Effector memory CD8-positive, alpha-beta T cell (primary cell): ENCODE measurements around the gene BCORL1.

Experiments
- ATAC-seq: fragments of 150-1000 bp; cut with Tn5 transposase; replicated peaks from 2 replicates; pipeline ENCODE4 v1.10.0; 2021; ENCODE audit warnings: mild to moderate bottlenecking, moderate library complexity
- DNase-seq, 3 experiments: peaks; one replicate each; pipeline ENCODE4 v3.0.0; 2021
- H3K27ac Mint-ChIP-seq, 2 donors: one replicate each; pipeline ENCODE4 v1.8.0; 2022; ENCODE audit warnings: mild to moderate bottlenecking in 2 of 2, mixed read lengths in 2 of 2, moderate library complexity in 2 of 2
- H3K27me3 Mint-ChIP-seq, 2 donors: one replicate each; pipeline ENCODE4 v1.8.0; 2022; ENCODE audit warnings: mixed read lengths in 2 of 2
- H3K36me3 Mint-ChIP-seq: one replicate; pipeline ENCODE4 v1.8.0; 2022; ENCODE audit warnings: mild to moderate bottlenecking, moderate library complexity, mixed read lengths; ENCODE audit not compliant: insufficient read depth
- H3K4me1 Mint-ChIP-seq, 2 donors: one replicate each; pipeline ENCODE4 v1.8.0; 2022; ENCODE audit warnings: low read depth in 2 of 2, mixed read lengths in 2 of 2
- H3K4me3 Mint-ChIP-seq, 2 donors: one replicate each; pipeline ENCODE4 v1.8.0; 2022; ENCODE audit warnings: mild to moderate bottlenecking in 2 of 2, mixed read lengths in 2 of 2, moderate library complexity in 2 of 2
- H3K9me3 Mint-ChIP-seq, 2 donors: one replicate each; pipeline ENCODE4 v1.8.0; 2022; ENCODE audit warnings: mixed read lengths in 2 of 2

The BCORL1 gene

GRCh38 chrX:129980540-129981199 is 1.8 kb upstream of the BCORL1 start:
- peaks cover 6% of the 10 kb centered on the region for H3K36me3 Mint-ChIP-seq
- no peak for ATAC-seq
- H3K4me1 Mint-ChIP-seq, result peaks cover 15 to 19% of the 10 kb centered on the region in 2 donors
- H3K27me3 Mint-ChIP-seq, result no peaks in the 10 kb centered on the region
- no peak for DNase-seq
- H3K27ac Mint-ChIP-seq, result no peak overlapping the region
- H3K9me3 Mint-ChIP-seq, result no peaks in the 10 kb centered on the region
- no peak overlapping the region for H3K4me3 Mint-ChIP-seq

- Mint-ChIP-seq H3K36me3 (peaks cover 6% of the 10 kb centered on the region), H3K9me3 (no peaks in the 10 kb centered on the region), H3K4me3 (no peak overlapping the region), H3K4me1 (peaks cover 15 to 19% of the 10 kb centered on the region in 2 donors), H3K27me3 (no peaks in the 10 kb centered on the region), H3K27ac (no peak overlapping the region)
- DNase-seq (no peak), ATAC-seq (no peak)
These were observed 1.3 kb upstream of the BCORL1 start for GRCh38 chrX:129981200-129981553.

- Mint-ChIP-seq H3K36me3 (peaks cover 6% of the 10 kb centered on the region), H3K27me3 (no peaks in the 10 kb centered on the region), H3K4me3 (no peak overlapping the region), H3K9me3 (no peaks in the 10 kb centered on the region), H3K27ac (no peak overlapping the region), H3K4me1 (peaks cover 15 to 19% of the 10 kb centered on the region in 2 donors)
- DNase-seq (no peak), ATAC-seq (no peak)
These were observed 609 bp upstream of the BCORL1 start for GRCh38 chrX:129981752-129982299.

- DNase-seq (no peak), ATAC-seq (no peak)
- H3K4me1 Mint-ChIP-seq, result peaks cover 15 to 20% of the 10 kb centered on the region in 2 donors
- no peak overlapping the region for H3K4me3 Mint-ChIP-seq
- H3K36me3 Mint-ChIP-seq, result peaks cover 6% of the 10 kb centered on the region
- H3K9me3 Mint-ChIP-seq, result no peaks in the 10 kb centered on the region
- H3K27ac Mint-ChIP-seq, result no peak overlapping the region
- no peaks in the 10 kb centered on the region for H3K27me3 Mint-ChIP-seq
These were observed 1.2 kb downstream of the BCORL1 start for GRCh38 chrX:129983575-129984110.

GRCh38 chrX:129984111-129984958 is 1.9 kb downstream of the BCORL1 start:
- ATAC-seq, result peak; percentile 8
- peaks cover 6% of the 10 kb centered on the region for H3K36me3 Mint-ChIP-seq
- H3K9me3 Mint-ChIP-seq, result no peaks in the 10 kb centered on the region
- peak overlapping the region in 1 of 2 donors; percentile 87 for H3K4me3 Mint-ChIP-seq
- H3K27me3 Mint-ChIP-seq, result no peaks in the 10 kb centered on the region
- peak in 1 of 3 experiments; percentile 29 for DNase-seq
- peak overlapping the region in 1 of 2 donors; percentile 65 for H3K27ac Mint-ChIP-seq
- H3K4me1 Mint-ChIP-seq, result peaks cover 12 to 16% of the 10 kb centered on the region in 2 donors

GRCh38 chrX:129987871-129988270 is 5.4 kb downstream of the BCORL1 start:
- Mint-ChIP-seq H3K4me1 (peaks cover 6 to 16% of the 10 kb centered on the region in 2 donors), H3K27ac (no peak overlapping the region), H3K9me3 (no peaks in the 10 kb centered on the region), H3K4me3 (no peak overlapping the region), H3K27me3 (no peaks in the 10 kb centered on the region), H3K36me3 (peaks cover 3% of the 10 kb centered on the region)
- DNase-seq, result no peak
- no peak for ATAC-seq

- Mint-ChIP-seq H3K27me3 (no peaks in the 10 kb centered on the region), H3K27ac (no peak overlapping the region), H3K4me1 (peaks cover 0 to 6% of the 10 kb centered on the region in 2 donors), H3K4me3 (no peak overlapping the region), H3K9me3 (no peaks in the 10 kb centered on the region), H3K36me3 (peaks cover 10% of the 10 kb centered on the region)
- no peak for ATAC-seq
- DNase-seq, result no peak
These were observed 9.7 kb downstream of the BCORL1 start for GRCh38 chrX:129992181-129992580.

GRCh38 chrX:129996120-129996519 is 13.7 kb downstream of the BCORL1 start:
- H3K27ac Mint-ChIP-seq, result no peak overlapping the region
- DNase-seq, result no peak

GRCh38 chrX:129997086-129997485 is 14.7 kb downstream of the BCORL1 start:
- Mint-ChIP-seq H3K27me3 (no peaks in the 10 kb centered on the region), H3K9me3 (no peaks in the 10 kb centered on the region), H3K4me1 (peaks cover 8 to 9% of the 10 kb centered on the region in 2 donors), H3K36me3 (peaks cover 6% of the 10 kb centered on the region), H3K4me3 (no peak overlapping the region), H3K27ac (peak overlapping the region in 1 of 2 donors; percentile 54)
- ATAC-seq (no peak), DNase-seq (no peak)

More at GRCh38 chrX:129996120-129996519, 13.7 kb downstream of the BCORL1 start:
- H3K4me1 Mint-ChIP-seq, result peaks cover 0 to under 1% of the 10 kb centered on the region in 2 donors
- no peak overlapping the region for H3K4me3 Mint-ChIP-seq
- peaks cover 6% of the 10 kb centered on the region for H3K36me3 Mint-ChIP-seq
- ATAC-seq, result no peak
- H3K9me3 Mint-ChIP-seq, result no peaks in the 10 kb centered on the region
- H3K27me3 Mint-ChIP-seq, result no peaks in the 10 kb centered on the region

- Mint-ChIP-seq H3K27me3 (no peaks in the 10 kb centered on the region), H3K9me3 (no peaks in the 10 kb centered on the region), H3K4me1 (peaks cover 9 to 13% of the 10 kb centered on the region in 2 donors), H3K4me3 (no peak overlapping the region), H3K27ac (no peak overlapping the region), H3K36me3 (peaks cover 6% of the 10 kb centered on the region)
- ATAC-seq, result no peak
- no peak for DNase-seq
These were observed 15.6 kb downstream of the BCORL1 start for GRCh38 chrX:129998021-129998420.

GRCh38 chrX:130001893-130002292 is 19.5 kb downstream of the BCORL1 start:
- Mint-ChIP-seq H3K4me1 (peaks cover 13% of the 10 kb centered on the region in 2 donors), H3K27me3 (no peaks in the 10 kb centered on the region), H3K9me3 (no peaks in the 10 kb centered on the region), H3K27ac (peak overlapping the region; percentile 72 to 83), H3K4me3 (no peak overlapping the region), H3K36me3 (peaks cover 10% of the 10 kb centered on the region)
- no peak for ATAC-seq
- no peak for DNase-seq

- Mint-ChIP-seq H3K27ac (peak overlapping the region in 1 of 2 donors; percentile 83), H3K4me1 (peaks cover 13% of the 10 kb centered on the region in 2 donors), H3K9me3 (no peaks in the 10 kb centered on the region), H3K36me3 (peaks cover 10% of the 10 kb centered on the region), H3K27me3 (no peaks in the 10 kb centered on the region), H3K4me3 (no peak overlapping the region)
- no peak for DNase-seq
- ATAC-seq, result no peak
These were observed 20.1 kb downstream of the BCORL1 start for GRCh38 chrX:130002541-130002940.

- ATAC-seq (no peak), DNase-seq (no peak)
- no peaks in the 10 kb centered on the region for H3K27me3 Mint-ChIP-seq
- H3K27ac Mint-ChIP-seq, result no peak overlapping the region
- H3K9me3 Mint-ChIP-seq, result no peaks in the 10 kb centered on the region
- no peak overlapping the region for H3K4me3 Mint-ChIP-seq
- peaks cover 10% of the 10 kb centered on the region for H3K36me3 Mint-ChIP-seq
- H3K4me1 Mint-ChIP-seq, result peaks cover 13% of the 10 kb centered on the region in 2 donors
These were observed 22.8 kb downstream of the BCORL1 start for GRCh38 chrX:130005089-130005807.
